ENCODE measurements around the gene PEDS1. TPM values are rescaled to one million over a fixed set of nuclear protein-coding genes. Genes with fewer than 3 reads are reported as not detected.
"Not testable (repeated sequence)": the region's sequence is repeated elsewhere in the genome, so short reads cannot be mapped to it uniquely, and the experiment has no call there.

The PEDS1 gene
- total RNA-seq, 1 donor, result 19.9 TPM

DNA sequence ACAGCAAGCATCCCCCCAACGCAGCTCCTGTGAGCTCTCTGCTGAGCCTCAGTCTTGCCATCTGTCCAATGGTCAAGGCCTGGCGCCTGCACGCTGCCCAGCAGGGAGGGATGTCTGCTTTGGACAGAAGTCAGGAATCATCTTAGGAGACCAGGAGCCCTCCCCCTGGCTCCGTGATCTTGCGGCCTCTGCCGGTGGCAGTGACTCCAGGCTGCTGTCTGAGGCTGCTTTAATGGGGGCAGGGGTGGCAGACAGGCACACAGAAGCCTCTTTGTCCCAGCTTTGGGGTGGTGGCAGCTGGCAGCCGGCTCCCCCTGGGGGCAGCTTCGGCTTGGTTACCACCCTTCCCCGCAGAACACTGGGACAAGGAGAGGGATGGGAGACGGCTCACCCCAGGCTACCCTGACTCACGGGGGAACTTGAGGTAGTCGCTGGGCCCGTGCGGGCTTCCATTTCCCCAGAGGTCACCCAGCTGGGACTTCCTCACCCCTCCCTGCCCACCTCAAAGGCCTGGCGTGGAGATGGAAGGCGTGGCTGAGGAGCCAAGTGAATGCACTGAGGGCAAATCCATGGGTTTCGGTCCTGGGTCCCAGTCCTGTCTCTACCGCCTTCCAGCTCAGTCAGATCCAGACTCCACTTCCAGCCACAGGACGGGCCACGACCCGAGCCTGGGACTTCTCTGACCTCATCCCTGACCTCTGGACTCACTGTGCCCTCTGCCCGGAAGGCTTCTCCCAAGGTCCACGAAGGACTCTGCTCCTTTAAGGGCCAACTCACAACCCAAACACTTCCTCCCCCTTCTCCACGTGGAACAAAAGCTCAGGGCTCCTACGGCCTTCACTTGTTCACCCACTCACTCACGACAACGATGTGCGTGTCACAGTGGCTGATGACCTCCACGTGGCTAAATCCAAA is 14.8 kb downstream of the PEDS1 start:
- no peak overlapping the region for H3K4me3 ChIP-seq (ENCODE audit: low read depth, low read length)
- no peak for DNase-seq (ENCODE audit: low read depth)
- TF ChIP-seq, protein P1, sequence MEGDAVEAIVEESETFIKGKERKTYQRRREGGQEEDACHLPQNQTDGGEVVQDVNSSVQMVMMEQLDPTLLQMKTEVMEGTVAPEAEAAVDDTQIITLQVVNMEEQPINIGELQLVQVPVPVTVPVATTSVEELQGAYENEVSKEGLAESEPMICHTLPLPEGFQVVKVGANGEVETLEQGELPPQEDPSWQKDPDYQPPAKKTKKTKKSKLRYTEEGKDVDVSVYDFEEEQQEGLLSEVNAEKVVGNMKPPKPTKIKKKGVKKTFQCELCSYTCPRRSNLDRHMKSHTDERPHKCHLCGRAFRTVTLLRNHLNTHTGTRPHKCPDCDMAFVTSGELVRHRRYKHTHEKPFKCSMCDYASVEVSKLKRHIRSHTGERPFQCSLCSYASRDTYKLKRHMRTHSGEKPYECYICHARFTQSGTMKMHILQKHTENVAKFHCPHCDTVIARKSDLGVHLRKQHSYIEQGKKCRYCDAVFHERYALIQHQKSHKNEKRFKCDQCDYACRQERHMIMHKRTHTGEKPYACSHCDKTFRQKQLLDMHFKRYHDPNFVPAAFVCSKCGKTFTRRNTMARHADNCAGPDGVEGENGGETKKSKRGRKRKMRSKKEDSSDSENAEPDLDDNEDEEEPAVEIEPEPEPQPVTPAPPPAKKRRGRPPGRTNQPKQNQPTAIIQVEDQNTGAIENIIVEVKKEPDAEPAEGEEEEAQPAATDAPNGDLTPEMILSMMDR (IDR thresholded peaks at IDR 0.05; ENCODE audit: insufficient read depth, low read length), result no peak

DNA sequence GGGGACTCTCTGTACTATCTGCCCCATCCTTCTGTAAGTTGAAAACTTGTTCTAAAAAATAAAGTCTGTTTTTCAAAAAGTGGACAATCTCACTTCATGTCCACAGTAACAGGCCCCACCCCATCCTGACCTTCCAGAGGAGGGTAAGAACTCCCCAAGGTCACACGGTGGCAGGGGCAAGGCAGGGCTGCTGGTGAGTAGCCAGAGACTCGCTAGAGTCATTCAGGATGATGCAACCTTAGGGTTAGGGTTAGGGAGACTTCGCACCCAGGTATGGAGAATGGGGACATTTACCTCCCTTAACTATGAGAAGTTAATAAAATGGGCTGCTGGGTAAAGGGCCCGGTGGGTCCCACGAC is 15.4 kb downstream of the PEDS1 start:
- TF ChIP-seq, protein P1 (IDR thresholded peaks at IDR 0.05; ENCODE audit: insufficient read depth, low read length), result no peak
- no peak overlapping the region for H3K4me3 ChIP-seq (ENCODE audit: low read depth, low read length)
- DNase-seq (ENCODE audit: low read depth), result no peak

DNA sequence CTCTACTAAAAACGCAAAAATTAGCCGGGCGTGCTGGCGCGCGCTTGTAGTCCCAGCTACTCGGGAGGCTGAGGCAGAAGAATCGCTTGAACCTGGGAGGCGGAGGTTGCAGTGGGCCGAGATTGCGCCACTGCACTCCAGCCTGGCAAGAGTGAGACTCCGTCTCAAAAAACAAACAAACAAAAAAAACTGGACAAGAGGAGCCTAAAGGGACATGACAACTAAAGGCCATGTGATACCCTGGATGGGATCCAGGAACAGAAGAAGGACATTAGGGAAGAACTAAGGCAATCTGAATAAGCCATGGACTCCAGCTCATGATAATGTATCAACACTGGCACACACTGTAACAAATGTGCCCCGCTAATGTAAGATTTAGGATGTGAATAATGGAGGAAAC is 15.8 kb downstream of the PEDS1 start:
- not testable (repeated sequence) for H3K4me3 ChIP-seq (ENCODE audit: low read depth, low read length); DNase-seq (ENCODE audit: low read depth)

DNA sequence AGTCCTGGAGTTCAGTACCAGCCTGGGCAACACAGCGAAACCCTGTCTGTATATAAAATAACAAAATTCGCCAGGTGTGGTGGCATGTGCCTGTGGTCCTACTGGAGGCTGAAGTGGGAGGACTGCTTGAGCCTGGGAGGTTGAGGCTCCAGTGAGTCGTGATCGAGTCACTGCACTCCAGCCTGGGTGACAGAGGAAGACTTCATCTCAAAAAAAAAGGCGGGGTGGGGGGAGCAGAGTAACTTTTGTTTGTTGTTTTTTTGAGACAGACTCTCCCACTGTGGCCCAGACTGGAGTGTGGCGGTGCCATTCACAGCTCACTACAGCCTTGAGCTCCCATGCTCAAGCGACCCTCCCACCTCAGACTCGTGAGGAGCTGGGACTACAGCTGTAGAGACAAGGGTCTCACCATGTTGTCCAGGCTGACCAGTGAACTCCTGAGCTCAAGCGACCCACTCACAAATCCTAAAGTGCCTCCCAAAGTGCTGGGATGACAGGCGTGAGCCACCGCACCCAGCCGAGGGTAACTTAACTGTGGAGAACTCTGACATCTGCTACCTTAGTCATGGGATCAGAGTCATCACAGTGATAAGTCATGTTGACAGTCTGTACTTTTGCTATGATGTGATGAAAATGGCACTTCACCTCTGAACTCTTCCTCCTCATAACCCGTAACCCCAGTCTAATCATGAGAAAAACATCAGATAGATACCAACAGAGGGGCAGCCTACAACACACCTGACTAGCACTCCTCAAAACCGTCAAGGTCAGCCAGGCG is 16.5 kb downstream of the PEDS1 start:
- DNase-seq (ENCODE audit: low read depth), result no peak
- H3K4me3 ChIP-seq (ENCODE audit: low read depth, low read length), result no peak overlapping the region
- TF ChIP-seq, protein P1 (IDR thresholded peaks at IDR 0.05; ENCODE audit: insufficient read depth, low read length), result no peak

DNA sequence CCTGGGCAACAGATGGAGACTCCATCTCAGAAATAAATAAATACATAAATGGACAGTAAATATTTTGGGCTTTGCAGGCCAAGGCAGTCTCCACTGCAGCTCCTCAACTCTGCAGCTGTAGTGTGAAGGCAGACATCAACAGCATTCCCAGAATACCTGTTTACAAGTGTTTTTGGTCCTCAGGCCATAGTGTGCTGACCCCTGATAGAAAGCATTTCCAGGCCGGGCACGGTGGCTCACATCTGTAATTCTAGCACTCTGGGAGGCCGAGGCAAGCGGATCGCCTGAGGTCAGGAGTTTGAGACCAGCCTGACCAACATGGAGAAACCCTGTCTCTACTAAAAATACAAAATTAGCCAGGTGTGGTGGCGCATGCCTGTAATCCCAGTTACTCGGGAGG is 18.4 kb downstream of the PEDS1 start:
- DNase-seq (ENCODE audit: low read depth), result not testable (repeated sequence)

DNA sequence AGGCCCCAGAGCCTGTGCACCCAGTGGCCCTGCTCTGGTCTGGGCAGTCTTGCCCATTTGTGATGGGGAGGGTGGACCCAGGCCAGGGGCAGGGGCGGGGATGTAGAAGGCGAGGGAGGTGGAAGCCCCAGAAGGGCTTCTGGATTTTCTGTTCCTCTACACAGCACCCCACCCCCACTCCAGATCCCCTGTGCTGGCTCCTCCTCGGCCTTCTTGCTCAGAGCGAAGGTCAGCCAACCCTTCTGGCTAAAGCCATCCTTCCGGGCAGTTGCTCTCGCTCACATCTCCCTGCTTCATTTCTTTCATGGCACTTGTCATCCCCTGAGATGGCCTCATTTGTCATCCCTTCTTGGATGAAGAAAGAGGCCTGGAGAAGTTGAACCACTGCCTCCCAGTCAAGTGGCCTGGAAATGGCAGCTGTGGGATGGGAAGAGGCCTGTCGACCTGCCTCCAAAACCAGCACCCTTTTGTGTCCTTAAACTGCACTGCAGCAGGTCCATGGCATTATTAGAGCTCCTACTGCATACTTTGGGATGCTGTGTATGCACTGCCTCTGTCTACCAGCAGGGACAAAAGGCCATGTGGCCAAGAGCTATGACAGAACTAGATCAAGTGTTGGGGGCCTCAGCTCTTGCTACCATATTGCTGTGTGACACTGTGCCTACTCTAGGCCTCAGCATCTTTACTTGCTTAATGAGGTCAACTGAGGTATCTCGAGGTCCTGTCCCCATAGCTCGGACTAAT is 19.9 kb downstream of the PEDS1 start:
- TF ChIP-seq, protein P1 (IDR thresholded peaks at IDR 0.05; ENCODE audit: insufficient read depth, low read length), result peak; percentile 35
- no peak overlapping the region for H3K4me3 ChIP-seq (ENCODE audit: low read depth, low read length)
- no peak for DNase-seq (ENCODE audit: low read depth)

More for the DNA sequence above, 18.4 kb downstream of the PEDS1 start:
- not testable (repeated sequence) for H3K4me3 ChIP-seq (ENCODE audit: low read depth, low read length)

DNA sequence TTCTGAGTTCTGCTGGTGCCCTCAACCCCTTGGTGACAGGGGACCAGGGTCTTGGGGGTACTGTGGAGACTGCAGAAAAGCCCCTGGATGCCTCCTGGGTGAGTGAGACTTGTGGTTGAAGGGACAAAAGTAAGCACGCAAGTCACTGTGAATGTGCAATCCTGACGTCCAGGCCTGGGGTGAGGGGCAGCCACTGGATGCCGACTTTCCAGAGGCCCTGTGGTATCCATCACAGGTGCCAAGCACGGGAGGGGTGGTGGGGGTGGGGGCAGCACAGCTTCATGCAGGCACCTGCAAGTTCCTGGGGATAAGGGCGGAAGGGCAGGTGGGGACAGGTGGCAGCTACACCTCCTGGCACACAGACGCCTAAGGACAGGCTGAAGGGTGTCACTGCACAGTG is 20.5 kb downstream of the PEDS1 start:
- H3K4me3 ChIP-seq (ENCODE audit: low read depth, low read length), result no peak overlapping the region
- TF ChIP-seq, protein P1 (IDR thresholded peaks at IDR 0.05; ENCODE audit: insufficient read depth, low read length), result no peak
- DNase-seq (ENCODE audit: low read depth), result no peak

Data from fibroblast of the aortic adventitia (primary cell).